H1 (cell line): ENCODE results near the gene MBD1. TPM values are rescaled to one million over a fixed set of nuclear protein-coding genes. Genes with fewer than 3 reads are reported as not detected.

Experiments used
- CTCF ChIA-PET: fragments of 300-600 bp; sonication (Branson Sonifier 250); formaldehyde crosslinking; loops from one replicate; lab custom pipeline; 2021; ENCODE audit not compliant: partially characterized antibody; lab: Charles Lee
- POLR2A ChIA-PET: fragments of 300-600 bp; sonication (Branson Sonifier 250); formaldehyde crosslinking; loops from one replicate; lab custom pipeline; 2021; ENCODE audit warnings: inconsistent platforms; ENCODE audit not compliant: partially characterized antibody; lab: Charles Lee
- DNase-seq, 2 experiments: peaks; one replicate each; pipeline versions ENCODE4 v3.0.0 to v3.0.0-alpha.2; 2010 to 2022; ENCODE audit warnings: low spot score in 2 of 2, low read depth in 1 of 2, mixed read lengths in 1 of 2
- FAIRE-seq: peaks from 2 replicates; lab custom pipeline; 2011; peaks lifted over from hg19 to GRCh38; lab: Jason Lieb, UNC
- H2AFZ ChIP-seq: 2 replicates; pipeline ENCODE4 v1.8.1; 2012; ENCODE audit warnings: low read length, inconsistent platforms
- H2AK5ac ChIP-seq: 2 replicates; pipeline ENCODE4 v1.6.1; 2013; ENCODE audit warnings: low read depth, low read length
- H2BK120ac ChIP-seq: replicated peaks from 2 replicates; pipeline ENCODE3; 2013; ENCODE audit warnings: low read depth, low read length, inconsistent platforms
- H2BK12ac ChIP-seq: 2 replicates; pipeline ENCODE4 v1.6.1; 2013; ENCODE audit warnings: low read depth, low read length
- H2BK15ac ChIP-seq: 2 replicates; pipeline ENCODE4 v1.6.1; 2013; ENCODE audit warnings: low read length
- H2BK20ac ChIP-seq: 2 replicates; pipeline ENCODE4 v1.6.1; 2013; ENCODE audit warnings: low read length
- H2BK5ac ChIP-seq: 2 replicates; pipeline ENCODE4 v1.6.1; 2013; ENCODE audit warnings: low read depth, low read length
- H3K14ac ChIP-seq: 2 replicates; pipeline ENCODE4 v1.6.1; 2013; ENCODE audit warnings: inconsistent platforms; ENCODE audit not compliant: insufficient read length
- H3K18ac ChIP-seq: 2 replicates; pipeline ENCODE4 v1.6.1; 2013; ENCODE audit warnings: low read length; ENCODE audit errors: extremely low read depth
- H3K23ac ChIP-seq: 2 replicates; pipeline ENCODE4 v1.6.1; 2013; ENCODE audit warnings: inconsistent platforms; ENCODE audit not compliant: insufficient read length
- H3K23me2 ChIP-seq: 2 replicates; pipeline ENCODE4 v1.6.1; 2013; ENCODE audit warnings: low read depth, low read length
- H3K27ac ChIP-seq: 2 replicates; pipeline ENCODE4 v1.6.1; 2011; ENCODE audit warnings: low read depth, low read length, inconsistent platforms
- H3K27me3 ChIP-seq, 4 experiments: replicated peaks in 1 of 4; 1 replicate in 1 of 4; 2 replicates in 3 of 4; pipeline versions ENCODE4 v1.6.1 to v1.8.1; 2011 to 2013; ENCODE audit warnings: low read length in 3 of 4, mild to moderate bottlenecking in 3 of 4, inconsistent platforms in 2 of 4, mixed read lengths in 2 of 4, moderate library complexity in 1 of 4; ENCODE audit not compliant: control insufficient read depth in 3 of 4, insufficient read depth in 3 of 4; ENCODE audit errors: extremely low read depth in 1 of 4
- H3K36me3 ChIP-seq, 4 experiments: 2 replicates each; pipeline versions ENCODE4 v1.6.1 to v1.8.1; 2011 to 2013; ENCODE audit warnings: mild to moderate bottlenecking in 4 of 4, low read length in 3 of 4, moderate library complexity in 2 of 4, control low read depth in 1 of 4, inconsistent platforms in 1 of 4; ENCODE audit not compliant: insufficient read depth in 4 of 4, control insufficient read depth in 2 of 4
- H3K4ac ChIP-seq: replicated peaks from 2 replicates; pipeline ENCODE3; 2013; ENCODE audit warnings: low read length, low read depth, mixed read lengths, inconsistent platforms; ENCODE audit not compliant: insufficient read length
- H3K4me1 ChIP-seq, 4 experiments: replicated peaks in 1 of 4; 1 replicate in 1 of 4; 2 replicates in 3 of 4; pipeline versions ENCODE4 v1.6.1 to v1.8.1; 2011 to 2013; ENCODE audit warnings: low read length in 3 of 4, inconsistent platforms in 2 of 4, mixed read lengths in 1 of 4; ENCODE audit not compliant: insufficient read depth in 4 of 4, control insufficient read depth in 3 of 4
- H3K4me2 ChIP-seq, 2 experiments: 2 replicates each; pipeline versions ENCODE4 v1.6.1 to v1.8.1; 2011 to 2013; ENCODE audit warnings: low read depth in 2 of 2, low read length in 2 of 2, control low read depth in 1 of 2, inconsistent platforms in 1 of 2, mild to moderate bottlenecking in 1 of 2; ENCODE audit not compliant: insufficient read depth in 1 of 2
- H3K4me3 ChIP-seq, 4 experiments: fragments of 200-600, 300-600 bp in 1 of 4; sonication (generic), shearing (Covaris generic), sonication (Bioruptor Twin) in 1 of 4; 2 replicates each; pipeline versions ENCODE4 v1.5.1 to v1.8.1; 2011 to 2016; ENCODE audit warnings: low read length in 4 of 4, low read depth in 3 of 4, control low read depth in 2 of 4, inconsistent platforms in 2 of 4, mild to moderate bottlenecking in 2 of 4, mixed read lengths in 1 of 4, moderate library complexity in 1 of 4; ENCODE audit not compliant: insufficient read depth in 2 of 4; ENCODE audit errors: extremely low read depth in 1 of 4
- H3K56ac ChIP-seq: replicated peaks from 2 replicates; pipeline ENCODE3; 2013; ENCODE audit warnings: low read depth, mild to moderate bottlenecking, mixed read lengths, low read length, inconsistent platforms; ENCODE audit not compliant: insufficient read length
- H3K79me1 ChIP-seq: 2 replicates; pipeline ENCODE4 v1.6.1; 2013; ENCODE audit warnings: low read depth, low read length, control low read depth
- H3K79me2 ChIP-seq, 2 experiments: 2 replicates each; pipeline versions ENCODE4 v1.6.1 to v1.8.1; 2012 to 2013; ENCODE audit warnings: low read length in 2 of 2, mild to moderate bottlenecking in 2 of 2, inconsistent platforms in 1 of 2; ENCODE audit not compliant: insufficient read depth in 2 of 2, control insufficient read depth in 1 of 2
- H3K9ac ChIP-seq, 4 experiments: replicated peaks in 1 of 4; 1 replicate in 1 of 4; 2 replicates in 3 of 4; pipeline versions ENCODE4 v1.6.1 to v1.8.1; 2011 to 2013; ENCODE audit warnings: low read depth in 3 of 4, low read length in 3 of 4, control low read depth in 2 of 4, mild to moderate bottlenecking in 2 of 4, moderate library complexity in 2 of 4, inconsistent platforms in 1 of 4; ENCODE audit errors: extremely low read depth in 1 of 4
- H3K9me3 ChIP-seq, 2 experiments: 2 replicates each; pipeline versions ENCODE4 v1.6.1 to v1.8.1; 2012 to 2013; ENCODE audit warnings: mild to moderate bottlenecking in 2 of 2, moderate library complexity in 2 of 2, control low read depth in 1 of 2, inconsistent platforms in 1 of 2, low read depth in 1 of 2, low read length in 1 of 2, mixed read lengths in 1 of 2; ENCODE audit not compliant: insufficient read depth in 2 of 2
- H4K20me1 ChIP-seq, 2 experiments: replicated peaks in 1 of 2; 2 replicates each; pipeline versions ENCODE3 to v1.8.1; 2011 to 2013; ENCODE audit warnings: inconsistent platforms in 2 of 2, low read length in 2 of 2, mild to moderate bottlenecking in 1 of 2; ENCODE audit not compliant: insufficient read depth in 2 of 2, control insufficient read depth in 1 of 2
- H4K5ac ChIP-seq: 2 replicates; pipeline ENCODE4 v1.6.1; 2013; ENCODE audit warnings: low read length, low read depth, mixed read lengths, inconsistent platforms; ENCODE audit not compliant: insufficient read length
- H4K8ac ChIP-seq: 2 replicates; pipeline ENCODE4 v1.8.0; 2013; ENCODE audit warnings: mild to moderate bottlenecking, moderate library complexity, low read length, inconsistent platforms; ENCODE audit not compliant: insufficient read depth; ENCODE audit errors: extremely low read depth
- H4K91ac ChIP-seq: replicated peaks from 2 replicates; pipeline ENCODE3; 2013; ENCODE audit warnings: low read length, mixed read lengths, inconsistent platforms; ENCODE audit not compliant: insufficient read length
- SIX5 ChIP-seq: IDR thresholded peaks from 2 replicates; pipeline ENCODE4 v1.6.1; 2011; ENCODE audit warnings: mild to moderate bottlenecking, low read depth, low read length
- SRF ChIP-seq: IDR thresholded peaks from 2 replicates; pipeline ENCODE4 v1.6.1; 2011; ENCODE audit warnings: mild to moderate bottlenecking, low read depth, low read length, moderate library complexity
- WGBS, 2 experiments: shearing (Covaris generic) in 1 of 2; methylation state at CpG; one replicate each; pipeline versions ENCODE4 v1.1.6 to v1.1.7; 2013 to 2015; ENCODE audit warnings: low lambda C conversion rate in 2 of 2, mixed read lengths in 2 of 2, inconsistent platforms in 1 of 2, low coverage in 1 of 2, missing lambda C conversion rate in 1 of 2; ENCODE audit not compliant: insufficient replicate concordance in 2 of 2, insufficient coverage in 1 of 2, insufficient read length in 1 of 2; ENCODE audit errors: extremely low coverage in 1 of 2, missing lambda C conversion rate in 1 of 2; 5-methylcytosine and 5-hydroxymethylcytosine counted together
- polyA plus RNA-seq, 7 experiments: library from polyadenylated mRNA; depleted of rRNA in 3 of 7; stranded (reverse) in 5 of 7; unstranded in 2 of 7; fragments of >200 nt in 5 of 7; fragments of 200-250 nt in 2 of 7; gene quantifications; 1 replicate in 5 of 7; 2 replicates in 1 of 7; 4 replicates in 1 of 7; pipeline versions ENCODE4 v1.2.1 to v1.2.3, GENCODE V29; 2011 to 2013; ENCODE audit warnings: missing spikeins in 2 of 7, mixed read lengths in 2 of 7
- total RNA-seq: library from RNA; stranded (reverse); fragmentation: NEBNext Ultra II Directional; extraction: Animal tissue kit (Norgen Biotek cat#: 25700); gene quantifications from 2 replicates; pipeline ENCODE4 v1.2.1, GENCODE V29; 2021

The MBD1 gene
- total and polyA plus RNA-seq, 2 of the 8 experiments (the other 6 are each of a cell fraction or from before 2014, with no cell fraction given), result 32.2 to 41.6 TPM

DNA sequence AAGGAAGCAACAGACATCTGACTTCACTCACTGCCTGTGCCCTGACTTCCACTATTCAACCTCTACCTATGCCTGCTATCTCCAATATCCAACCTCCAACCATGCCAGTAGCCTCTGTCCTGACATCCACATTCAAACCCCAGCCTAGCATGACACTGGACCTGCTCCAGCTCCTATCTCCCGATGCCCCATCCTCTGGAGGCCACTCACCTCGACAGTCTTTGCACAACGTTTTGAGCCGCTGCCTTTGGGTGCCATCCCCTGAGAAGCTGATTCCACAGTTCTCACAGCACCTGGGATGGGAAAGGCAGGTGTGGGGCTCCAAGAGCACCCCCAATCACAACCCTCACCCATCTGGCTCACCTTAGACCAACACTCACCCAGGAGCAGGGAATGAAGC lies 4.9 kb downstream of the MBD1 start:
- Histone ChIP-seq H3K27ac (no peak overlapping the region), H2AFZ (no peak overlapping the region), H4K91ac (no peak overlapping the region), H3K9me3 (no peaks in the 10 kb centered on the region; a peak in 1 of 4 replicates), H3K56ac (no peak overlapping the region), H3K23me2 (peaks cover 8% of the 10 kb centered on the region), H2BK120ac (no peak overlapping the region), H2BK12ac (no peak overlapping the region), H2BK15ac (no peak overlapping the region), H3K18ac (no peak overlapping the region), H3K4me1 (peaks cover 0 to 6% (median under 1%) of the 10 kb centered on the region in 4 experiments; a peak in 3 of 7 replicates), H3K14ac (no peak overlapping the region), H3K4me2 (no peak overlapping the region), H3K23ac (no peak overlapping the region), H3K4me3 (no peak overlapping the region), H3K79me1 (peaks cover 6% of the 10 kb centered on the region; the same call in 1 of the 2 replicates), H3K4ac (no peak overlapping the region), H4K5ac (no peak overlapping the region), H3K9ac (no peak overlapping the region; a peak in 1 of 7 replicates), H2BK20ac (no peak overlapping the region; the same call in 1 of the 2 replicates), H3K27me3 (no peaks in the 10 kb centered on the region), H2AK5ac (no peak overlapping the region), H4K20me1 (peaks cover 3 to 15% of the 10 kb centered on the region in 2 experiments), H2BK5ac (no peak overlapping the region), H3K36me3 (peaks cover 25 to 49% (median 40%) of the 10 kb centered on the region in 4 experiments), H3K79me2 (peaks cover 0 to 23% of the 10 kb centered on the region in 2 experiments; a peak in 2 of 4 replicates), H4K8ac (no peak overlapping the region)
- TF ChIP-seq SRF, result no peak
- no peak for TF ChIP-seq SIX5
- ChIA-PET CTCF (interaction anchor here (0.6 to 2.3 kb wide), 5 partner anchors 8 to 325 kb away, joined by 3 to 7 read pairs (median 5); no protein-coding TSS in a partner anchor), POLR2A (no interaction called here)
- WGBS, 2 experiments, result 94% methylated on average over 4 of the region's 4 CpGs; no CpG with 5 or more reads in 1 of the 2 experiments
- DNase-seq, result no peak
- FAIRE-seq, result no peak
